Glutamatergic neuron (in vitro differentiated cells): Measurements from ENCODE around the gene FAM9A. TPM values are rescaled to one million over a fixed set of nuclear protein-coding genes. Genes with fewer than 3 reads are reported as not detected.

Experiments
- DNase-seq: peaks from one replicate; pipeline ENCODE4 v3.0.0; 2022
- H3K27ac Mint-ChIP-seq: one replicate; pipeline ENCODE4 v1.8.0; 2020; ENCODE audit warnings: mild to moderate bottlenecking, mixed read lengths, inconsistent platforms; ENCODE audit not compliant: unreplicated experiment
- H3K27me3 Mint-ChIP-seq: one replicate; pipeline ENCODE4 v1.8.0; 2020; ENCODE audit warnings: mild to moderate bottlenecking, moderate library complexity, mixed read lengths, inconsistent platforms; ENCODE audit not compliant: unreplicated experiment
- H3K36me3 Mint-ChIP-seq: one replicate; pipeline ENCODE4 v1.8.0; 2020; ENCODE audit warnings: mild to moderate bottlenecking, mixed read lengths, inconsistent platforms; ENCODE audit not compliant: unreplicated experiment
- H3K4me1 Mint-ChIP-seq: one replicate; pipeline ENCODE4 v1.8.0; 2020; ENCODE audit warnings: mild to moderate bottlenecking, low read depth, mixed read lengths, inconsistent platforms; ENCODE audit not compliant: unreplicated experiment
- H3K4me3 Mint-ChIP-seq: one replicate; pipeline ENCODE4 v1.8.0; 2020; ENCODE audit warnings: mild to moderate bottlenecking, mixed read lengths, inconsistent platforms; ENCODE audit not compliant: unreplicated experiment
- H3K9me3 Mint-ChIP-seq: one replicate; pipeline ENCODE4 v1.8.0; 2020; ENCODE audit warnings: mild to moderate bottlenecking, moderate library complexity, mixed read lengths, inconsistent platforms; ENCODE audit not compliant: unreplicated experiment
- total RNA-seq: library from RNA; stranded (reverse); fragmentation: NEBNext Ultra II Directional; extraction: Animal tissue kit (Norgen Biotek cat#: 25700); gene quantifications from one replicate; pipeline ENCODE4 v1.2.1, GENCODE V29; 2021; ENCODE audit not compliant: unreplicated experiment
- TF ChIP-seq, protein P1 (sequence below): fragments of 200-600 bp; sonication (generic); IDR thresholded peaks from one replicate; pipeline ENCODE4 v1.5.0; 2021; ENCODE audit not compliant: partially characterized antibody, unreplicated experiment

FAM9A gene
- total RNA-seq, 1 donor from 2014 or later: not detected

GRCh38 chrX:8822002-8822401, 20.8 kb upstream of the FAM9A start:
- peaks cover 2% of the 10 kb centered on the region for H3K9me3 Mint-ChIP-seq
- H3K36me3 Mint-ChIP-seq: no peaks in the 10 kb centered on the region
- no peaks in the 10 kb centered on the region for H3K27me3 Mint-ChIP-seq
- DNase-seq: no peak
- no peak overlapping the region for H3K4me3 Mint-ChIP-seq
- H3K27ac Mint-ChIP-seq: no peak overlapping the region
- H3K4me1 Mint-ChIP-seq: peaks cover 9% of the 10 kb centered on the region
- TF ChIP-seq, protein P1, sequence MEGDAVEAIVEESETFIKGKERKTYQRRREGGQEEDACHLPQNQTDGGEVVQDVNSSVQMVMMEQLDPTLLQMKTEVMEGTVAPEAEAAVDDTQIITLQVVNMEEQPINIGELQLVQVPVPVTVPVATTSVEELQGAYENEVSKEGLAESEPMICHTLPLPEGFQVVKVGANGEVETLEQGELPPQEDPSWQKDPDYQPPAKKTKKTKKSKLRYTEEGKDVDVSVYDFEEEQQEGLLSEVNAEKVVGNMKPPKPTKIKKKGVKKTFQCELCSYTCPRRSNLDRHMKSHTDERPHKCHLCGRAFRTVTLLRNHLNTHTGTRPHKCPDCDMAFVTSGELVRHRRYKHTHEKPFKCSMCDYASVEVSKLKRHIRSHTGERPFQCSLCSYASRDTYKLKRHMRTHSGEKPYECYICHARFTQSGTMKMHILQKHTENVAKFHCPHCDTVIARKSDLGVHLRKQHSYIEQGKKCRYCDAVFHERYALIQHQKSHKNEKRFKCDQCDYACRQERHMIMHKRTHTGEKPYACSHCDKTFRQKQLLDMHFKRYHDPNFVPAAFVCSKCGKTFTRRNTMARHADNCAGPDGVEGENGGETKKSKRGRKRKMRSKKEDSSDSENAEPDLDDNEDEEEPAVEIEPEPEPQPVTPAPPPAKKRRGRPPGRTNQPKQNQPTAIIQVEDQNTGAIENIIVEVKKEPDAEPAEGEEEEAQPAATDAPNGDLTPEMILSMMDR: no peak

- no peak for DNase-seq
- peaks cover 9% of the 10 kb centered on the region for H3K4me1 Mint-ChIP-seq
- no peaks in the 10 kb centered on the region for H3K27me3 Mint-ChIP-seq
- H3K36me3 Mint-ChIP-seq: no peaks in the 10 kb centered on the region
- H3K9me3 Mint-ChIP-seq: peaks cover 2% of the 10 kb centered on the region
- TF ChIP-seq, protein P1: no peak
- H3K4me3 Mint-ChIP-seq: no peak overlapping the region
- H3K27ac Mint-ChIP-seq: no peak overlapping the region
These were observed 19.8 kb upstream of the FAM9A start for GRCh38 chrX:8820910-8821527.

DNA sequence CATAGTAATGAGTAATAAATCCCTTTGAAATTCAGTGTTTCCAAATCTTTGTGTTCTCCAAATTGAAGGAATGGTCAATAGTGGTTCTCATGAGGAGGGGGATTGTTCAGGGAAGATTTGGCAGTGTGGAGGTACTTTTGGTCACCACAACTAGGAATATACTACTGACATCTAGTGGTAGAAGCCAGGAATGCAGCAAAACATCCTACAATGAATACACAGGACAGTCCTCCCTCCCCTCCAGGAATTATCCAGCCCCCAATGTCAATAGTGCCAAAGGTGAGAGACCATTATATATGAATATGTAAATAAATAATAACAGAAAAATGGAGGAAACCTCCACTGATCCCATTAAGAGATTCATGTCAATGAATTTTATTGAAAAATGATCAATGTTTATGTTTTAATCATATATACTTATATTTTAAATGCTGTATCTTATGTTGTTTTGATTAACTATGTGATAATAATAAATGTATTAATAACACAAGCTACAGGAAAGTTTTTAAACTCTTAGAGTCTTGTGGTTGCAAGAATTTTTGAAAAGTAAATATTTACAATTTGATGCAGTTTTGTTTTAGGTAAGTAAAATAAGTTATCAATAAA, 14.4 kb upstream of the FAM9A start:
- no peak for DNase-seq
- H3K36me3 Mint-ChIP-seq: no peaks in the 10 kb centered on the region
- H3K4me3 Mint-ChIP-seq: no peak overlapping the region
- H3K9me3 Mint-ChIP-seq: no peaks in the 10 kb centered on the region
- TF ChIP-seq, protein P1: peak; percentile 63
- no peaks in the 10 kb centered on the region for H3K27me3 Mint-ChIP-seq
- H3K27ac Mint-ChIP-seq: no peak overlapping the region
- peaks cover 6% of the 10 kb centered on the region for H3K4me1 Mint-ChIP-seq

GRCh38 chrX:8813036-8813435, 11.9 kb upstream of the FAM9A start:
- Mint-ChIP-seq H3K27ac (no peak overlapping the region), H3K27me3 (no peaks in the 10 kb centered on the region), H3K4me1 (no peaks in the 10 kb centered on the region), H3K4me3 (no peak overlapping the region), H3K9me3 (no peaks in the 10 kb centered on the region), H3K36me3 (no peaks in the 10 kb centered on the region)
- TF ChIP-seq, protein P1: no peak
- DNase-seq: no peak

DNA sequence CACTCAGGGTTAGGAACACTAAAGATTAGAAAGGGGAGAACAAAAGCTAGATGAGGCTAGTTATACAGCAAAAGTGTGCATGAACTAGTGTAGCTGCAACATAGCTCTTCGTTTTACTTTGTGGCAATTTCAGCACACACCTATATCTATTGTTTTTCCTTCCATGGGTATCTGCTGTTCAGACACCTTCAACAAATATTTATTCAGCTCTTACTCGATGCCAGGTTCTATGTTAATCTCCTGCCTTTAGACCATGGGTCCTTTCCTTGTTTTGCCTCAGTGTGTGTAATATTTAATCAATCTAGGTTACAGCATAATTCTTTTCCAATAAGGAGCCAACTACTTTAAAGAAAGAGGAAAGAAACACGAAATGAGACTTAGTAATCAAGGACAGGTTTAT, 10.4 kb upstream of the FAM9A start:
- no peaks in the 10 kb centered on the region for H3K36me3 Mint-ChIP-seq
- H3K4me3 Mint-ChIP-seq: no peak overlapping the region
- H3K9me3 Mint-ChIP-seq: peaks cover 2% of the 10 kb centered on the region
- H3K27ac Mint-ChIP-seq: no peak overlapping the region
- TF ChIP-seq, protein P1: no peak
- no peak for DNase-seq
- H3K4me1 Mint-ChIP-seq: no peaks in the 10 kb centered on the region
- no peaks in the 10 kb centered on the region for H3K27me3 Mint-ChIP-seq
